SK-N-SH (cell line): ENCODE measurements around the gene CELA3A. TPM values are rescaled to one million over a fixed set of nuclear protein-coding genes. Genes with fewer than 3 reads are reported as not detected.

Experiments
- CTCF ChIA-PET: fragments of 300-600, 350-600 bp; formaldehyde crosslinking; extraction: SDS; loops from one replicate; lab custom pipeline; 2021; lab: Yijun Ruan, JAX
- POLR2A ChIA-PET: fragments of 350-600 bp; sonication (Branson Sonifier 250); formaldehyde crosslinking; extraction: SDS; loops from one replicate; lab custom pipeline; 2020; ENCODE audit warnings: antibody characterized with exemption, inconsistent platforms; lab: Yijun Ruan, JAX
- DNase-seq: peaks from one replicate; pipeline ENCODE4 v3.0.0; 2012
- H2AFZ ChIP-seq: fragments of 200-600 bp; sonication (generic); 2 replicates; pipeline ENCODE4 v1.8.1; 2016; ENCODE audit warnings: antibody characterized with exemption, mild to moderate bottlenecking, low read depth
- H3F3A ChIP-seq: fragments of 200-600 bp; sonication (generic); replicated peaks from 2 replicates; pipeline ENCODE3; 2016; ENCODE audit warnings: antibody characterized with exemption, mild to moderate bottlenecking; ENCODE audit not compliant: insufficient read depth
- H3K27ac ChIP-seq, 2 experiments: fragments of 200-500 bp in 1 of 2; fragments of 200-600 bp in 1 of 2; sonication (Bioruptor generic) in 1 of 2; sonication (generic), shearing (Covaris generic) in 1 of 2; 2 replicates each; pipeline versions ENCODE4 v1.5.1 to v1.6.1; 2014 to 2016; ENCODE audit warnings: low read depth in 2 of 2, inconsistent platforms in 1 of 2, low read length in 1 of 2, mild to moderate bottlenecking in 1 of 2, mixed read lengths in 1 of 2
- H3K27me3 ChIP-seq: fragments of 200-600 bp; sonication (generic), shearing (Covaris generic); 2 replicates; pipeline ENCODE4 v1.6.1; 2016; ENCODE audit warnings: mixed run types; ENCODE audit not compliant: insufficient read depth
- H3K36me3 ChIP-seq, 2 experiments: fragments of 200-500 bp in 1 of 2; fragments of 200-600 bp in 1 of 2; sonication (Bioruptor generic) in 1 of 2; sonication (generic) in 1 of 2; replicated peaks in 1 of 2; 2 replicates each; pipeline versions ENCODE3 to v1.5.1; 2014 to 2016; ENCODE audit warnings: low read length in 1 of 2, mild to moderate bottlenecking in 1 of 2; ENCODE audit not compliant: insufficient read depth in 2 of 2, control insufficient read depth in 1 of 2
- H3K4me1 ChIP-seq, 2 experiments: fragments of 200-500 bp in 1 of 2; fragments of 200-600 bp in 1 of 2; sonication (Bioruptor generic) in 1 of 2; sonication (generic), shearing (Covaris generic) in 1 of 2; 2 replicates each; pipeline versions ENCODE4 v1.5.1 to v1.6.1; 2014 to 2016; ENCODE audit warnings: low read depth in 1 of 2, low read length in 1 of 2, mixed run types in 1 of 2; ENCODE audit not compliant: insufficient read depth in 2 of 2, control insufficient read depth in 1 of 2
- H3K4me2 ChIP-seq: fragments of 200-600 bp; sonication (generic), shearing (Covaris generic); 2 replicates; pipeline ENCODE4 v1.6.1; 2017; ENCODE audit warnings: mixed run types
- H3K4me3 ChIP-seq, 2 experiments: fragments of 200-500 bp in 1 of 2; fragments of 200-600 bp in 1 of 2; sonication (Bioruptor generic) in 1 of 2; sonication (generic), shearing (Covaris generic) in 1 of 2; 2 replicates each; pipeline versions ENCODE4 v1.5.1 to v1.8.1; 2014 to 2016; ENCODE audit warnings: low read depth in 2 of 2, inconsistent platforms in 1 of 2, low read length in 1 of 2, mild to moderate bottlenecking in 1 of 2, mixed read lengths in 1 of 2, moderate library complexity in 1 of 2
- H3K79me2 ChIP-seq: fragments of 200-600 bp; sonication (generic); 2 replicates; pipeline ENCODE4 v1.8.1; 2017; ENCODE audit warnings: mild to moderate bottlenecking; ENCODE audit not compliant: insufficient read depth
- H3K9ac ChIP-seq: fragments of 200-600 bp; sonication (generic); 2 replicates; pipeline ENCODE4 v1.6.1; 2017; ENCODE audit warnings: mixed run types
- H3K9me2 ChIP-seq: fragments of 200-600 bp; sonication (generic); 2 replicates; pipeline ENCODE4 v1.6.1; 2017; ENCODE audit warnings: mixed run types
- H3K9me3 ChIP-seq: fragments of 200-600 bp; sonication (generic); 2 replicates; pipeline ENCODE4 v1.6.1; 2017; ENCODE audit warnings: mixed run types, mild to moderate bottlenecking, moderate library complexity
- H4K20me1 ChIP-seq: fragments of 200-600 bp; sonication (generic); 2 replicates; pipeline ENCODE4 v1.6.1; 2017; ENCODE audit warnings: mild to moderate bottlenecking, mixed run types; ENCODE audit not compliant: insufficient read depth
- EP300 ChIP-seq, 2 experiments: IDR thresholded peaks; 2 replicates each; pipeline versions ENCODE4 v1.4.0 to v1.6.1; 2012; ENCODE audit warnings: borderline replicate concordance in 1 of 2, low read depth in 1 of 2, low read length in 1 of 2
- EZH2phosphoT487 ChIP-seq: fragments of 200-600 bp; sonication (generic); IDR thresholded peaks from 2 replicates; pipeline ENCODE4 v1.6.1; 2017; ENCODE audit warnings: low read depth, mixed run types, mild to moderate bottlenecking, antibody characterized with exemption, moderate library complexity, borderline replicate concordance
- FOXJ3 ChIP-seq: sonication (generic); formaldehyde crosslinking; IDR thresholded peaks from 2 replicates; pipeline ENCODE4 v1.5.1; 2020; ENCODE audit warnings: mild to moderate bottlenecking, missing genetic modification reagents
- GABPA ChIP-seq: IDR thresholded peaks from 2 replicates; pipeline ENCODE4 v1.4.0; 2012; ENCODE audit warnings: low read depth, mild to moderate bottlenecking
- IRF3 ChIP-seq: fragments of 150-350 bp; IDR thresholded peaks from 2 replicates; pipeline ENCODE4 v1.6.1; 2016; ENCODE audit warnings: mild to moderate bottlenecking, low read depth, low read length
- JUND ChIP-seq: IDR thresholded peaks from 2 replicates; pipeline ENCODE4 v1.4.0; 2012
- MAX ChIP-seq: IDR thresholded peaks from 2 replicates; pipeline ENCODE4 v1.4.0; 2012; ENCODE audit warnings: low read depth
- MEF2A ChIP-seq: IDR thresholded peaks from 2 replicates; pipeline ENCODE4 v1.4.0; 2012; ENCODE audit warnings: low read depth, borderline replicate concordance
- NRF1 ChIP-seq: IDR thresholded peaks from 2 replicates; pipeline ENCODE4 v1.6.1; 2012; ENCODE audit warnings: low read depth, mild to moderate bottlenecking, low read length
- POLR2AphosphoS5 ChIP-seq: IDR thresholded peaks from 2 replicates; pipeline ENCODE4 v1.6.1; 2012; ENCODE audit warnings: low read depth, low read length
- RAD21 ChIP-seq: IDR thresholded peaks from 2 replicates; pipeline ENCODE4 v1.6.1; 2012; ENCODE audit warnings: mild to moderate bottlenecking, low read length
- RFX5 ChIP-seq: IDR thresholded peaks from 2 replicates; pipeline ENCODE4 v1.6.1; 2012; ENCODE audit warnings: mild to moderate bottlenecking, improper control_type of control experiment, low read length
- TAF1 ChIP-seq: IDR thresholded peaks from 2 replicates; pipeline ENCODE4 v1.6.1; 2012; ENCODE audit warnings: low read depth, mild to moderate bottlenecking, low read length, moderate library complexity, borderline replicate concordance
- TCF12 ChIP-seq: IDR thresholded peaks from 2 replicates; pipeline ENCODE4 v1.4.0; 2012
- WGBS: methylation state at CpG from one replicate; pipeline ENCODE4 v1.1.6; 2017; ENCODE audit warnings: low lambda C conversion rate; 5-methylcytosine and 5-hydroxymethylcytosine counted together
- polyA plus RNA-seq, 3 experiments: library from polyadenylated mRNA; depleted of rRNA; stranded (reverse); fragments of >200 nt; gene quantifications; 2 replicates each; pipeline ENCODE4 v1.2.3, GENCODE V29; 2012
- TF ChIP-seq, protein P1 (sequence below): IDR thresholded peaks from 2 replicates; pipeline ENCODE4 v1.6.1; 2012; ENCODE audit warnings: mild to moderate bottlenecking, low read depth, low read length, moderate library complexity
- TF ChIP-seq, protein P2 (sequence below): fragments of 200-600 bp; sonication (generic); IDR thresholded peaks from 2 replicates; pipeline ENCODE4 v1.6.1; 2017; ENCODE audit warnings: antibody characterized with exemption, mild to moderate bottlenecking, moderate library complexity

CELA3A gene
- polyA plus RNA-seq, 1 of the 3 experiments (the other 2 are of a cell fraction) = not detected

DNA sequence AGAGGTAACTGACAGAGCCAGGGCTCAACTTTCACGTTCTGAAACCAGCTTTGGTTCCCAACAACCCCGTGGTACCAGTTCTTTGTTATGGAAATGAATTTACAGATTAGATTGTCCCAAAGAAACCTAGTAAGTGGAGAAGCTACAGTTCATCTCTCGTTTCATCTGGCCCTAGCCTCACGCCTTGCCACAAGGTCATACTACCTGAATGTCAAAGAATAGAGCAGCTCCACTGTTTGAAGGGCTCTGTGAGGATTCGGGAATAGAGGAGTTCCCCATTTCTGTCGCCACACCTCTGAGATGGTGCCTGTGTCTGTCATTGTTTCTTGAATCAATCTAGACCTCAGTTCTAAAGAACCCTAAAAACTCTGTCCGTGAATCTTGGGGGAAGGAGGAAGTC, 36.1 kb downstream of the CELA3A start:
- ChIA-PET CTCF (interaction anchor here (1.0 to 2.2 kb wide), 2 partner anchors 10 to 30 kb away, joined by 3 to 6 read pairs; no protein-coding TSS in a partner anchor), POLR2A (no interaction called here)
- H2AFZ ChIP-seq = no peak overlapping the region

More for the DNA sequence above, 36.1 kb downstream of the CELA3A start:
- H3K4me1 ChIP-seq = no peaks in the 10 kb centered on the region; a peak in 1 of 4 replicates
- H3K4me3 ChIP-seq = no peak overlapping the region
- H3K27me3 ChIP-seq = no peaks in the 10 kb centered on the region
- no peaks in the 10 kb centered on the region for H3K79me2 ChIP-seq
- no peak overlapping the region for H3K27ac ChIP-seq
- TF ChIP-seq POLR2AphosphoS5 = no peak
- TF ChIP-seq, protein P1, sequence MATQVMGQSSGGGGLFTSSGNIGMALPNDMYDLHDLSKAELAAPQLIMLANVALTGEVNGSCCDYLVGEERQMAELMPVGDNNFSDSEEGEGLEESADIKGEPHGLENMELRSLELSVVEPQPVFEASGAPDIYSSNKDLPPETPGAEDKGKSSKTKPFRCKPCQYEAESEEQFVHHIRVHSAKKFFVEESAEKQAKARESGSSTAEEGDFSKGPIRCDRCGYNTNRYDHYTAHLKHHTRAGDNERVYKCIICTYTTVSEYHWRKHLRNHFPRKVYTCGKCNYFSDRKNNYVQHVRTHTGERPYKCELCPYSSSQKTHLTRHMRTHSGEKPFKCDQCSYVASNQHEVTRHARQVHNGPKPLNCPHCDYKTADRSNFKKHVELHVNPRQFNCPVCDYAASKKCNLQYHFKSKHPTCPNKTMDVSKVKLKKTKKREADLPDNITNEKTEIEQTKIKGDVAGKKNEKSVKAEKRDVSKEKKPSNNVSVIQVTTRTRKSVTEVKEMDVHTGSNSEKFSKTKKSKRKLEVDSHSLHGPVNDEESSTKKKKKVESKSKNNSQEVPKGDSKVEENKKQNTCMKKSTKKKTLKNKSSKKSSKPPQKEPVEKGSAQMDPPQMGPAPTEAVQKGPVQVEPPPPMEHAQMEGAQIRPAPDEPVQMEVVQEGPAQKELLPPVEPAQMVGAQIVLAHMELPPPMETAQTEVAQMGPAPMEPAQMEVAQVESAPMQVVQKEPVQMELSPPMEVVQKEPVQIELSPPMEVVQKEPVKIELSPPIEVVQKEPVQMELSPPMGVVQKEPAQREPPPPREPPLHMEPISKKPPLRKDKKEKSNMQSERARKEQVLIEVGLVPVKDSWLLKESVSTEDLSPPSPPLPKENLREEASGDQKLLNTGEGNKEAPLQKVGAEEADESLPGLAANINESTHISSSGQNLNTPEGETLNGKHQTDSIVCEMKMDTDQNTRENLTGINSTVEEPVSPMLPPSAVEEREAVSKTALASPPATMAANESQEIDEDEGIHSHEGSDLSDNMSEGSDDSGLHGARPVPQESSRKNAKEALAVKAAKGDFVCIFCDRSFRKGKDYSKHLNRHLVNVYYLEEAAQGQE = no peak
- TF ChIP-seq MEF2A = no peak
- TF ChIP-seq EP300 (IDR thresholded peaks at IDR 0.05; ENCODE audit: borderline replicate concordance in 1 of 2, low read depth in 1 of 2, low read length in 1 of 2) = no peak
- TF ChIP-seq FOXJ3 (CRISPR knock-in tag) = no peak
- no peak for TF ChIP-seq EZH2phosphoT487
- no peak for TF ChIP-seq IRF3
- TF ChIP-seq, protein P2, sequence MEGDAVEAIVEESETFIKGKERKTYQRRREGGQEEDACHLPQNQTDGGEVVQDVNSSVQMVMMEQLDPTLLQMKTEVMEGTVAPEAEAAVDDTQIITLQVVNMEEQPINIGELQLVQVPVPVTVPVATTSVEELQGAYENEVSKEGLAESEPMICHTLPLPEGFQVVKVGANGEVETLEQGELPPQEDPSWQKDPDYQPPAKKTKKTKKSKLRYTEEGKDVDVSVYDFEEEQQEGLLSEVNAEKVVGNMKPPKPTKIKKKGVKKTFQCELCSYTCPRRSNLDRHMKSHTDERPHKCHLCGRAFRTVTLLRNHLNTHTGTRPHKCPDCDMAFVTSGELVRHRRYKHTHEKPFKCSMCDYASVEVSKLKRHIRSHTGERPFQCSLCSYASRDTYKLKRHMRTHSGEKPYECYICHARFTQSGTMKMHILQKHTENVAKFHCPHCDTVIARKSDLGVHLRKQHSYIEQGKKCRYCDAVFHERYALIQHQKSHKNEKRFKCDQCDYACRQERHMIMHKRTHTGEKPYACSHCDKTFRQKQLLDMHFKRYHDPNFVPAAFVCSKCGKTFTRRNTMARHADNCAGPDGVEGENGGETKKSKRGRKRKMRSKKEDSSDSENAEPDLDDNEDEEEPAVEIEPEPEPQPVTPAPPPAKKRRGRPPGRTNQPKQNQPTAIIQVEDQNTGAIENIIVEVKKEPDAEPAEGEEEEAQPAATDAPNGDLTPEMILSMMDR = no peak
- no peak for TF ChIP-seq MAX
- no peak for TF ChIP-seq NRF1
- no peak for TF ChIP-seq TAF1
- TF ChIP-seq GABPA = no peak
- no peak for TF ChIP-seq RFX5
- no peak for TF ChIP-seq JUND
- no peak for TF ChIP-seq TCF12
- TF ChIP-seq RAD21 = no peak
- no peaks in the 10 kb centered on the region for H3K9me2 ChIP-seq
- H3K9ac ChIP-seq = no peak overlapping the region
- no peaks in the 10 kb centered on the region for H4K20me1 ChIP-seq
- H3K4me2 ChIP-seq = no peak overlapping the region
- no peaks in the 10 kb centered on the region for H3F3A ChIP-seq
- no peaks in the 10 kb centered on the region for H3K36me3 ChIP-seq
- DNase-seq = no peak
- 90% methylated on average over 7 of the region's 7 CpGs for WGBS
- no peaks in the 10 kb centered on the region for H3K9me3 ChIP-seq
